ENCODE data around the gene HDAC6.

The HDAC6 gene

GRCh38 chrX:48801280-48802088 is at the start of gene HDAC6:
Gene HDAC6 (plus strand): TSS chrX:48802067. CDS start chrX:48802693, 626 bp downstream.
- peak; percentile 98 for DNase-seq

- no peak for DNase-seq
These were observed 49.4 kb upstream of the HDAC6 start for GRCh38 chrX:48752498-48752897.

- no peak for DNase-seq
These were observed 48.1 kb upstream of the HDAC6 start for GRCh38 chrX:48753708-48754228.

- no peak for DNase-seq
These were observed 47.6 kb upstream of the HDAC6 start for GRCh38 chrX:48754238-48754637.

GRCh38 chrX:48761674-48762471 is 40.0 kb upstream of the HDAC6 start, which contains the start of gene GLOD5:
Gene GLOD5 (plus strand): TSS chrX:48761747. CDS start chrX:48761791, 44 bp downstream.
- peak in 1 of 2 donors; percentile 14 for DNase-seq

- no peak for DNase-seq
These were observed 32.6 kb upstream of the HDAC6 start for GRCh38 chrX:48769230-48769629.

- DNase-seq, result no peak
These were observed 31.6 kb upstream of the HDAC6 start for GRCh38 chrX:48770296-48770695.

- DNase-seq, result no peak
These were observed 29.3 kb upstream of the HDAC6 start for GRCh38 chrX:48772602-48773001.

GRCh38 chrX:48776818-48777439 is 24.9 kb upstream of the HDAC6 start:
- DNase-seq, result no peak

GRCh38 chrX:48779399-48779798 is 22.5 kb upstream of the HDAC6 start:
- no peak for DNase-seq

GRCh38 chrX:48781705-48782104 is 20.2 kb upstream of the HDAC6 start:
- DNase-seq, result no peak

GRCh38 chrX:48782216-48782615 is 19.7 kb upstream of the HDAC6 start:
- no peak for DNase-seq

- DNase-seq, result no peak
These were observed 19.1 kb upstream of the HDAC6 start for GRCh38 chrX:48782795-48783194.

- DNase-seq, result no peak
These were observed 17.1 kb upstream of the HDAC6 start for GRCh38 chrX:48784726-48785125.

- no peak for DNase-seq
These were observed 16.7 kb upstream of the HDAC6 start for GRCh38 chrX:48785186-48785539.

- DNase-seq, result no peak
These were observed 16.2 kb upstream of the HDAC6 start for GRCh38 chrX:48785540-48786214.

GRCh38 chrX:48786341-48786800 is 15.5 kb upstream of the HDAC6 start, which contains the start of gene GATA1:
Gene GATA1 (plus strand): TSS chrX:48786590. CDS start chrX:48791110, 4,520 bp downstream.
- DNase-seq, result no peak

- no peak for DNase-seq
These were observed 14.9 kb upstream of the HDAC6 start for GRCh38 chrX:48786825-48787504.

GRCh38 chrX:48787505-48788443 is 14.1 kb upstream of the HDAC6 start:
- no peak for DNase-seq

GRCh38 chrX:48789366-48790220 is 12.3 kb upstream of the HDAC6 start:
- peak; percentile 20 to 27 for DNase-seq

Data from CD4-positive, alpha-beta T cell treated with Interferon alpha-2 for 1 hour (primary cell).